H1 (cell line): ENCODE results near the gene SOWAHC. TPM values are rescaled to one million over a fixed set of nuclear protein-coding genes. Genes with fewer than 3 reads are reported as not detected.

Experiments used
- BRCA1 ChIP-seq: IDR thresholded peaks from 2 replicates; pipeline ENCODE4 v1.6.1; 2012; ENCODE audit warnings: low read depth, low read length, improper control_type of control experiment
- CTBP2 ChIP-seq: IDR thresholded peaks from 2 replicates; pipeline ENCODE4 v1.7.0; 2011; ENCODE audit warnings: borderline replicate concordance, mild to moderate bottlenecking, moderate library complexity, mixed read lengths, low read length; ENCODE audit not compliant: insufficient read depth, insufficient read length
- EP300 ChIP-seq, 2 experiments: IDR thresholded peaks; 1 replicate in 1 of 2; 2 replicates in 1 of 2; pipeline ENCODE4 v1.6.1; 2011 to 2012; ENCODE audit warnings: low read depth in 2 of 2, low read length in 2 of 2, mild to moderate bottlenecking in 2 of 2, borderline replicate concordance in 1 of 2, inconsistent platforms in 1 of 2, moderate library complexity in 1 of 2
- FOSL1 ChIP-seq: IDR thresholded peaks from 2 replicates; pipeline ENCODE4 v1.6.1; 2011; ENCODE audit warnings: mild to moderate bottlenecking, low read depth, low read length, moderate library complexity; ENCODE audit not compliant: insufficient read depth
- KDM4A ChIP-seq: IDR thresholded peaks from one replicate; pipeline ENCODE4 v1.7.1; 2012; ENCODE audit warnings: low read depth, mild to moderate bottlenecking, moderate library complexity, low read length, inconsistent platforms; ENCODE audit not compliant: severe bottlenecking
- KDM5A ChIP-seq: fragments of 200-600 bp; IDR thresholded peaks from 2 replicates; pipeline ENCODE4 v1.7.1; 2012; ENCODE audit warnings: mild to moderate bottlenecking, low read length, inconsistent platforms, mixed read lengths
- RNF2 ChIP-seq: fragments of 200-900, 300-1000 bp; sonication (generic); IDR thresholded peaks from 2 replicates; pipeline ENCODE4 v1.7.1; 2016; ENCODE audit warnings: borderline replicate concordance, low read depth, mild to moderate bottlenecking, antibody characterized with exemption, low read length; ENCODE audit not compliant: poor library complexity, severe bottlenecking; ENCODE audit errors: missing control alignments
- SP2 ChIP-seq: IDR thresholded peaks from 2 replicates; pipeline ENCODE4 v1.6.1; 2012; ENCODE audit warnings: mild to moderate bottlenecking, low read length, inconsistent platforms
- polyA plus RNA-seq, 7 experiments: library from polyadenylated mRNA; depleted of rRNA in 3 of 7; stranded (reverse) in 5 of 7; unstranded in 2 of 7; fragments of >200 nt in 5 of 7; fragments of 200-250 nt in 2 of 7; gene quantifications; 1 replicate in 5 of 7; 2 replicates in 1 of 7; 4 replicates in 1 of 7; pipeline versions ENCODE4 v1.2.1 to v1.2.3, GENCODE V29; 2011 to 2013; ENCODE audit warnings: missing spikeins in 2 of 7, mixed read lengths in 2 of 7
- total RNA-seq: library from RNA; stranded (reverse); fragmentation: NEBNext Ultra II Directional; extraction: Animal tissue kit (Norgen Biotek cat#: 25700); gene quantifications from 2 replicates; pipeline ENCODE4 v1.2.1, GENCODE V29; 2021
- TF ChIP-seq, protein P1 (sequence below), 3 experiments: IDR thresholded peaks; 1 replicate in 2 of 3; 2 replicates in 1 of 3; pipeline versions ENCODE4 v1.5.1 to v1.6.1; 2011; ENCODE audit warnings: low read length in 3 of 3, mild to moderate bottlenecking in 3 of 3, inconsistent platforms in 2 of 3, low read depth in 1 of 3, moderate library complexity in 1 of 3; ENCODE audit not compliant: insufficient read depth in 1 of 3; ENCODE audit errors: control extremely low read depth in 1 of 3

The SOWAHC gene
- total and polyA plus RNA-seq, 2 of the 8 experiments (the other 6 are each of a cell fraction or from before 2014, with no cell fraction given): 3.1 to 17.8 TPM

DNA sequence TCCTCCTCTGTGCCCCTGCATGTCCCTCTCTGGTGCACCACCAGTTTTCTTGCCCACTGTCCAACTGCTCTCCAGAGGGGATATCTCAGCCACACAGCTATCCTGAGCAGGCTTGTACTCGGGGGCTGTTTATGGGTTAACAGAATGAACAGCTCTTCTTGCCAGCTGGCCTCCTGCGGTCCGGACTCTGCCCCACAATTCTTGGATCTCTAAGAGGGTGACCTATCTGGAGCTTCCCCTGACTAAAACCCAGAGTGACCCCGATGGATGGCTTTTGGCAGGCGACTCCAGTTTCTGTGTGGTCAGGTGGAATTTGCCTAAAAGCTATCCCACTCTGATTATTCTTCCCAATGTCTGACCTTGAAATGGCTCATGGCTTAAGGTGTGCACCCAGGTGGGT lies 9.1 kb downstream of the SOWAHC start (continued):
- no peak for TF ChIP-seq SP2
- TF ChIP-seq EP300 (IDR thresholded peaks at IDR 0.05; ENCODE audit: borderline replicate concordance in 1 of 2, low read depth in 2 of 2, low read length in 2 of 2): no peak
- no peak for TF ChIP-seq RNF2
- no peak for TF ChIP-seq FOSL1
- no peak for TF ChIP-seq KDM4A
- TF ChIP-seq, protein P1, sequence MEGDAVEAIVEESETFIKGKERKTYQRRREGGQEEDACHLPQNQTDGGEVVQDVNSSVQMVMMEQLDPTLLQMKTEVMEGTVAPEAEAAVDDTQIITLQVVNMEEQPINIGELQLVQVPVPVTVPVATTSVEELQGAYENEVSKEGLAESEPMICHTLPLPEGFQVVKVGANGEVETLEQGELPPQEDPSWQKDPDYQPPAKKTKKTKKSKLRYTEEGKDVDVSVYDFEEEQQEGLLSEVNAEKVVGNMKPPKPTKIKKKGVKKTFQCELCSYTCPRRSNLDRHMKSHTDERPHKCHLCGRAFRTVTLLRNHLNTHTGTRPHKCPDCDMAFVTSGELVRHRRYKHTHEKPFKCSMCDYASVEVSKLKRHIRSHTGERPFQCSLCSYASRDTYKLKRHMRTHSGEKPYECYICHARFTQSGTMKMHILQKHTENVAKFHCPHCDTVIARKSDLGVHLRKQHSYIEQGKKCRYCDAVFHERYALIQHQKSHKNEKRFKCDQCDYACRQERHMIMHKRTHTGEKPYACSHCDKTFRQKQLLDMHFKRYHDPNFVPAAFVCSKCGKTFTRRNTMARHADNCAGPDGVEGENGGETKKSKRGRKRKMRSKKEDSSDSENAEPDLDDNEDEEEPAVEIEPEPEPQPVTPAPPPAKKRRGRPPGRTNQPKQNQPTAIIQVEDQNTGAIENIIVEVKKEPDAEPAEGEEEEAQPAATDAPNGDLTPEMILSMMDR (IDR thresholded peaks at IDR 0.05; ENCODE audit: control extremely low read depth in 1 of 3, insufficient read depth in 1 of 3, low read depth in 1 of 3, low read length in 3 of 3): no peak
- TF ChIP-seq KDM5A: no peak
- TF ChIP-seq BRCA1: no peak
- TF ChIP-seq CTBP2: no peak
